GM12801 (cell line): ENCODE results near the gene CCT3.

Experiments used
- CTCF ChIP-seq: IDR thresholded peaks from one replicate; pipeline ENCODE4 v1.5.1; 2011; ENCODE audit warnings: control low read depth; ENCODE audit not compliant: insufficient read length; ENCODE audit errors: extremely low read depth

CCT3 gene

GRCh38 chr1:156303241-156303640 lies 34.9 kb downstream of the CCT3 start:
- TF ChIP-seq CTCF = no peak

- no peak for TF ChIP-seq CTCF
These were observed 39.2 kb downstream of the CCT3 start, which contains the start of gene VHLL for GRCh38 chr1:156298852-156299357. TSS of gene VHLL (minus strand) at chr1:156299307. CDS start at chr1:156299189, 118 bp downstream.

GRCh38 chr1:156295391-156295947 lies 42.6 kb downstream of the CCT3 start, which contains the start of gene GLMP:
TSS of gene GLMP (minus strand) at chr1:156295679. CDS start at chr1:156295645, 34 bp downstream.
- no peak for TF ChIP-seq CTCF

- TF ChIP-seq CTCF = no peak
These were observed 44.2 kb downstream of the CCT3 start for GRCh38 chr1:156293895-156294294.

GRCh38 chr1:156293098-156293434 lies 45.0 kb downstream of the CCT3 start:
- TF ChIP-seq CTCF = no peak

GRCh38 chr1:156291226-156292061 lies 46.6 kb downstream of the CCT3 start:
- no peak for TF ChIP-seq CTCF

- no peak for TF ChIP-seq CTCF
These were observed 48.2 kb downstream of the CCT3 start for GRCh38 chr1:156289857-156290256.
